ENCODE measurements around the gene ABCA1.

Gene ABCA1

DNA sequence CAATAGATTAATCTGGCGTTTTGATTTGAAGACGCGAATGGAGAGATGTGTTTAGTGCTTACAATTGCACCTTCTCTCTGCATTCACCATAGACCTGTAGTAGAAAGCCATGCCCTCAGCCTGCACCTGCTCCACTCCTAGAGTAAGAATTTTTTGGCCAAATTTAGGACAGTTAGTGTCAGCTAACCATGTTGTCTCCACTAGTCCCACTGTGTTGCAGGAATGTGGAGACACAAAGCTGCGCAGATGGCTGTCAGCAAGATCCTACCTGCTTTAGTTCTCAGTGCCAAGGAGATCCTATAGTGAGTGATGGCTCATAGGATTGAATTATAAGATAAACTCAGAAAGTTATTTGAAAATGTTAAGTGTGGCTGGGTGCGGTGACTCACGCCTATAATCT is 35.1 kb upstream of the ABCA1 start:
- TF ChIP-seq, protein P1, sequence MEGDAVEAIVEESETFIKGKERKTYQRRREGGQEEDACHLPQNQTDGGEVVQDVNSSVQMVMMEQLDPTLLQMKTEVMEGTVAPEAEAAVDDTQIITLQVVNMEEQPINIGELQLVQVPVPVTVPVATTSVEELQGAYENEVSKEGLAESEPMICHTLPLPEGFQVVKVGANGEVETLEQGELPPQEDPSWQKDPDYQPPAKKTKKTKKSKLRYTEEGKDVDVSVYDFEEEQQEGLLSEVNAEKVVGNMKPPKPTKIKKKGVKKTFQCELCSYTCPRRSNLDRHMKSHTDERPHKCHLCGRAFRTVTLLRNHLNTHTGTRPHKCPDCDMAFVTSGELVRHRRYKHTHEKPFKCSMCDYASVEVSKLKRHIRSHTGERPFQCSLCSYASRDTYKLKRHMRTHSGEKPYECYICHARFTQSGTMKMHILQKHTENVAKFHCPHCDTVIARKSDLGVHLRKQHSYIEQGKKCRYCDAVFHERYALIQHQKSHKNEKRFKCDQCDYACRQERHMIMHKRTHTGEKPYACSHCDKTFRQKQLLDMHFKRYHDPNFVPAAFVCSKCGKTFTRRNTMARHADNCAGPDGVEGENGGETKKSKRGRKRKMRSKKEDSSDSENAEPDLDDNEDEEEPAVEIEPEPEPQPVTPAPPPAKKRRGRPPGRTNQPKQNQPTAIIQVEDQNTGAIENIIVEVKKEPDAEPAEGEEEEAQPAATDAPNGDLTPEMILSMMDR (IDR thresholded peaks at IDR 0.05; ENCODE audit: low read length), result no peak
- no peak for TF ChIP-seq EZH2 (IDR thresholded peaks at IDR 0.05; ENCODE audit: borderline replicate concordance, low read length)
- peaks cover 6% of the 10 kb centered on the region for H3K4me1 ChIP-seq (ENCODE audit: insufficient read depth, low read length, severe bottlenecking)

DNA sequence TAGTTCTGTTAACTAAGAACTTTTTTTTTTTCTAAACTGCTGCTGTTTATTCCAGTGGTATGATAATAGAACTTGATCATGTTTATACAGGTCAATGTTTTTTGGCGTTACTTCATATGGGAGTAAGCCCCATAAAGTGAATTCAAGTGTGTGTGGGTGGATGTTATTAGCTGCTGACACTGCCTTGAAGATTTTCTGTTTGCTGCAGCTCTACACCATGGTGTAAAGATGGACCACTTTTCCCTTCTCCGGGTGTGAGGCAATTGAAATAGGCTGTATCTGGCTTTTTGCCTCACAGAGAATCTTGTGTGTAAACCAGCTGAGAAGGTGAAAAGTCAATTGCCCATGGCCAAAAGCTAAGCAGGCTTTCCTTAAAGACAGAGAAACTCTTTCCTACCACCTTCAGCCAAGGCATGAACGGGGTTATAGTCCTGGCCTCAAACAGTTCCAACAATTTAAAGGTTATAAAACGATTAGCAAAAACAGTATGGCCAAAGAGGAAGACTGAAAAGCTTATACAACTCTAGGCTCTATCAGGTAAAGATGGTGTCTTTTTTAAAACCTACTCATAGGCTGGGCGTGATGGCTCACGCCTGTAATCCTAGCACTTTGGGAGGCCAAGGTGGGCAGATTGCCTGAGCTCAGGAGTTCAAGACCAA is 33.9 kb upstream of the ABCA1 start:
- Histone ChIP-seq H2AFZ (ENCODE audit: low read length) (no peak overlapping the region), H3K27ac (ENCODE audit: low read depth, low read length, poor library complexity, severe bottlenecking) (no peak overlapping the region), H3K9me3 (ENCODE audit: low read length) (no peaks in the 10 kb centered on the region), H3K9ac (ENCODE audit: low read length) (no peak overlapping the region), H3K27me3 (ENCODE audit: insufficient read depth, low read length) (no peaks in the 10 kb centered on the region), H3F3A (ENCODE audit: insufficient read depth, low read length) (no peaks in the 10 kb centered on the region), H4K20me1 (ENCODE audit: insufficient read depth, low read length) (no peaks in the 10 kb centered on the region), H3K4me1 (ENCODE audit: insufficient read depth, low read length, severe bottlenecking) (peaks cover 6% of the 10 kb centered on the region), H3K36me3 (ENCODE audit: insufficient read depth, low read length) (no peaks in the 10 kb centered on the region), H3K79me2 (ENCODE audit: insufficient read depth, low read length) (no peaks in the 10 kb centered on the region), H3K4me3 (ENCODE audit: low read depth, low read length, poor library complexity, severe bottlenecking) (no peak overlapping the region), H3K4me2 (ENCODE audit: low read length) (no peak overlapping the region), H3K9me2 (ENCODE audit: low read depth, low read length) (no peaks in the 10 kb centered on the region)
- TF ChIP-seq, protein P1 (IDR thresholded peaks at IDR 0.05; ENCODE audit: low read length), result no peak
- TF ChIP-seq EZH2 (IDR thresholded peaks at IDR 0.05; ENCODE audit: borderline replicate concordance, low read length), result no peak

More for the DNA sequence above, 35.1 kb upstream of the ABCA1 start:
- H3K27ac ChIP-seq (ENCODE audit: low read depth, low read length, poor library complexity, severe bottlenecking), result no peak overlapping the region
- no peaks in the 10 kb centered on the region for H3K27me3 ChIP-seq (ENCODE audit: insufficient read depth, low read length)
- no peaks in the 10 kb centered on the region for H3K9me2 ChIP-seq (ENCODE audit: low read depth, low read length)
- no peak overlapping the region for H2AFZ ChIP-seq (ENCODE audit: low read length)
- H3K9ac ChIP-seq (ENCODE audit: low read length), result no peak overlapping the region
- H3K9me3 ChIP-seq (ENCODE audit: low read length), result no peaks in the 10 kb centered on the region
- H3F3A ChIP-seq (ENCODE audit: insufficient read depth, low read length), result no peaks in the 10 kb centered on the region
- no peaks in the 10 kb centered on the region for H3K36me3 ChIP-seq (ENCODE audit: insufficient read depth, low read length)
- H3K79me2 ChIP-seq (ENCODE audit: insufficient read depth, low read length), result no peaks in the 10 kb centered on the region
- no peak overlapping the region for H3K4me3 ChIP-seq (ENCODE audit: low read depth, low read length, poor library complexity, severe bottlenecking)
- H3K4me2 ChIP-seq (ENCODE audit: low read length), result no peak overlapping the region
- H4K20me1 ChIP-seq (ENCODE audit: insufficient read depth, low read length), result no peaks in the 10 kb centered on the region

DNA sequence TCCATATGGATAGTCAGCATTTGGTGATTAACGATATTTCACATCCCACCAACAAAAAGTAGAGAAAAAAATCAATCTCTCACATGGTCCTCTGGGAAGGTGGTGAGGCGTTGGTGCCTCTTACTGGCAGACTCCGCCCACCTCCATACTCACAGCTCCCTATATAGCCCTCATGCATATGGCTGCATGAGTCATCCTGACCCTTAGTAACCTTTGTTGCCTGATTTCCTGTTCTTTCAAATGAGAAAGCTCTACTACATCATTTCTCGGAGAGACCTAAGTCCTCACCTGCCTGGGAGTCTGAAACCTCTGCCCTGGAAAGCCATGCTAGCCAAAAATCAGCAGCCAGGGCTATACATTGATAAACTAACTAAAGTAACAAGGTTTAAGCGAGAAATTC is 33.3 kb upstream of the ABCA1 start:
- no peak for TF ChIP-seq EZH2 (IDR thresholded peaks at IDR 0.05; ENCODE audit: borderline replicate concordance, low read length)
- TF ChIP-seq, protein P1 (IDR thresholded peaks at IDR 0.05; ENCODE audit: low read length), result no peak
- Histone ChIP-seq H3K79me2 (ENCODE audit: insufficient read depth, low read length) (no peaks in the 10 kb centered on the region), H3K4me1 (ENCODE audit: insufficient read depth, low read length, severe bottlenecking) (peaks cover 6% of the 10 kb centered on the region), H4K20me1 (ENCODE audit: insufficient read depth, low read length) (no peaks in the 10 kb centered on the region), H3K9me2 (ENCODE audit: low read depth, low read length) (no peaks in the 10 kb centered on the region), H3F3A (ENCODE audit: insufficient read depth, low read length) (no peaks in the 10 kb centered on the region), H2AFZ (ENCODE audit: low read length) (no peak overlapping the region), H3K9ac (ENCODE audit: low read length) (no peak overlapping the region), H3K27me3 (ENCODE audit: insufficient read depth, low read length) (no peaks in the 10 kb centered on the region), H3K9me3 (ENCODE audit: low read length) (no peaks in the 10 kb centered on the region), H3K4me2 (ENCODE audit: low read length) (no peak overlapping the region), H3K36me3 (ENCODE audit: insufficient read depth, low read length) (no peaks in the 10 kb centered on the region), H3K27ac (ENCODE audit: low read depth, low read length, poor library complexity, severe bottlenecking) (no peak overlapping the region), H3K4me3 (ENCODE audit: low read depth, low read length, poor library complexity, severe bottlenecking) (no peak overlapping the region)
